Mesenteric fat pad (tissue), 1 donor: ENCODE results near the gene PTER. TPM values are rescaled to one million over a fixed set of nuclear protein-coding genes. Genes with fewer than 3 reads are reported as not detected.

Experiments
- DNase-seq: peaks from one replicate; pipeline ENCODE4 v3.0.0-alpha.2; 2020; ENCODE audit warnings: low spot score
- total RNA-seq: library from RNA; stranded (reverse); fragmentation: NEBNext Ultra II Directional; extraction: Animal tissue kit (Norgen Biotek cat#: 25700); gene quantifications from one replicate; pipeline ENCODE4 v1.2.1, GENCODE V29; 2021
- donor health status: DM: yes; HTN: yes; CAD: no.

Gene PTER
- total RNA-seq, 1 donor from 2014 or later, result 14.2 TPM

GRCh38 chr10:16470747-16471146, 33.9 kb downstream of the PTER start:
- DNase-seq, result no peak

GRCh38 chr10:16472828-16473227, 36.0 kb downstream of the PTER start:
- no peak for DNase-seq

DNA sequence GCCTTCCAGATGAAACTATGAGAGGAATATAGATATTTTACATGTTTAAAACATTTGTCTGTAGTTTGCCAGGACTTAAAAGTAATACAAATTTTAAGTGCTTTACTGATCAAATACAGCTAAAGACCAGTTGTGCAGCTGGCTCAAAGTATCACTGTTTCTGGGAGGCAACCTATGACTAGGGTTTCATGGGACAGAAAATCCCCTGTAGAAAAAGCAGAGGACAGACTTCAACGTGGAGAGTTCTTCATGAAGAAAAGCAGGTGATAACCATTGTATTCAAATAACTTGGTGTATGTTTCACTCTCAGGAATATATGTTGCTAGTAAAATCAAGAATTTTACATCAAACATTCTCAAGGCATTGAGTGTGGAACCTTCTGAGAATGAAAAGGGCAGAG, 40.9 kb downstream of the PTER start:
- DNase-seq, result no peak

DNA sequence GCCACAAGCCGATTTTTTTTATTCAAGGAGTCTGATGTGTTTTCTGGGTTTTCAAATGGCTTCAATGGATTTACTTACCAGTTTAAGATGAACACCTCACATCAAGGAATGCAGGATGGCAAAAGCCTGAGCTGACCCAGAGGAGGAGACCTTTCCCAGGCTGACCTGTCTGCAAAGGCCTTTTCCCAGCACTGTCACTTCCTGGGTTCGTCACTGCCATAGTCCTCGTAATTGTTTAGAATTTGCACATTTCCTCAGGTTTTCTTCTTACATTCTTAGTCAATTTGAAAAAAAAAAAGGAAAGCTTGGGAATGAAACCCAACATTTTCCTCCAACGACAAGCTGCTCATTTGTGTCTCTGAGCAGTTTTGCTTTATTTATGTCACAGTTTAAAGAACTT, 42.0 kb downstream of the PTER start:
- DNase-seq, result no peak

DNA sequence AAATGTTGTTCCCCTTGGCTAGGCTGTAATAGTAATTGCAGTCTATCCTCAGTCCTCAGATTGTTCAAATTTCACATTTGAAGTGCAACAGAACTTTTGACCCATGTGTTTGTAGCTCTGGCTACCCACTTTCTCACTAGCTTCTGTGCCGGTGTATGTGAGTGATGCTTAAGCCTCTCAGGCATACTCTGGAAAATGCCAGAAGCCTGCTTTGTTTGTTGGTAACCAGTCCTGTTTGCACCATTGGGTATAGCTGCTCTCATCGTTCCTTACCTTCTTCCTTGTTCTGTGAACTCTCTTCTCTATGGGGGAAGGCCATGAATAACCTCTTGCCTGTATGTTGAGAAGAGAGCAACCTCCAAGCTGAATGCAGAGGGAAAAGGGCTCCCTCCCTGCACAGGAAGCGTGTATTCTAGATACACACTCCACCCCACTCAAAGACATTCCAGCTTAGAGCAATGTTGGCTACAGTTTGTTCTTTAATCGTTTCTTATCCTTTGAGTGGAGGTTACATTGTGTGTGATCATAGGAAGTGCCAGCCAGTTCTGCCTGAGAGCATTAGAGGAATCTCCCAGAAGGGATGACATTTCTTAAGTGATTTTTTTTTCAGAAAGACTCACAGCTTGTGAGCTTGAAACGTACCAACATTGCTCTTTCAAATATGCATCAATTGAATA, 44.4 kb downstream of the PTER start:
- DNase-seq, result no peak

- no peak for DNase-seq
Observed at GRCh38 chr10:16483241-16483917, 46.6 kb downstream of the PTER start.

DNA sequence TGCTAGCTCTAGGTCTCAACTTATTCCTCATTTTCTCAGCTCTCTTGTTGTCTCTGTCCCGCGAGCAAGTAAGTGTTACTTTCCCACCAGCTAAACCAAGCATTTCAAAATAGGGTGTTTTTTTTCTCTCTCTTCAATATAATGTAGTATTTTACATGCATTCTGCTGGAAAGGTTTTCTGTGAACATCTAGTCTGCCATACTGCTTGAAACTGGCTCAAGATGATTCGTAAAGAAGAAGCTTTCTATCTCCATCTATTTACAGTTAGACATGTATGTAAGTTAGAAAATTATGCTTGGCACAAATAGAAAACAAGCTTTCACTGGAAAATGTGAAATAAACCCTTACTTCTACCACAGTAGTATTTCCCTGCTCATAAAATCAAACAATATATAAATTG, 53.7 kb downstream of the PTER start:
- no peak for DNase-seq

GRCh38 chr10:16491933-16492332, 55.1 kb downstream of the PTER start:
- no peak for DNase-seq

GRCh38 chr10:16493884-16494536, 57.2 kb downstream of the PTER start:
- DNase-seq, result no peak

DNA sequence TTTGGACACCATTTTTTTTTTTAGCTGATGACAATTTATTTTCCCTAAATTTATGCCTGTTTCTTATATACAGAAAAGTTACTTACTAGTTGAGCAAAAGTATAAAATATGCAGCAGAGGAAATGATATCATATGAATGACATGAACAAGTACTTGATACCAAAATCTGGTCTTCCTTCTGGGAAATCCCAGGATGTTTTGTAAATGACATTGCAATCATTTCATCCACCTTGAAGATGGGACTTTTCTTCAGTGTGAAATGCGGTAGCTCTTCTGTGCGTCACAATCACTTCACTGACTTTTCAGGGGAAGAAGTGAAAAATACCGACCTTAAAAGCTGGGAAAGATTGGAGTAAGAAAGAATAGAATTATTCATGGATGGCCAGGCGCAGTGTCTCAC, 61.1 kb downstream of the PTER start:
- no peak for DNase-seq

DNA sequence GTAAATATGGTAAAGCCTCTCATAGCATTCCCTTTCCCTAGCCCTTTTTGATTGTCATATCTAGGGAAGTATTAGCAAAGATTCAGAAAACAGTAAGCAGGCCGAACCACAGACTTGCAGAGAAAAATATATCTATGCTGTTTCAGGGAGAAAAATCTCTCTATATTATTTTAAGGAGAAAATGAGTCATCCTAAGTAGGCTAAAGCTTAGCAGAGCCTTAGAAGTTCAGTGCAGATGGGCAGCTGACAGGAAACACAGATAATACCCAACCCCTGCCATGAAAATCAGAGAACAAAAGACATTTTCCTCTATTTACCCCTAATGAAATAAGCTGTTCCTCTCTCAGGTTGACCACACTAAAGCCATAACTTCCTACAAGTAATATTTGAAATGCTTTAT, 68.4 kb downstream of the PTER start:
- no peak for DNase-seq

DNA sequence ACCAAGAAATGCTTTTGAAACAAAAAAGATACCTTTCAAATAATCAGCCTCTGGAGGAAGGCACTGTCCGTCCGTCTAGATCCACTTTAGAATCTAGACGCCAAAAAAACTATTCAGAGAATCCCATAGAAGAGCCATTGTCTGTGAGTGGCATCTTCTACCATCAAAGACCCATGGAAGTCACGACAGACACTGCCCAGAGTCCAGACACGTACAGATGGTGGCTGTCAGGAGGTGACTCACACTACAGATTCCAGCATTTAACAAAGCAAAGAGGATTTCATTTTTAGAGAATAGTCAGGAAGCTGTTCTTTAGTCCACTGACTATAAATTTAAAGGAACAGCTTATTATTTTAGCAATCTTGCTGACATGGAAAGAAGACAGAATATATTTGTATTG, 73.2 kb downstream of the PTER start:
- DNase-seq, result no peak

DNA sequence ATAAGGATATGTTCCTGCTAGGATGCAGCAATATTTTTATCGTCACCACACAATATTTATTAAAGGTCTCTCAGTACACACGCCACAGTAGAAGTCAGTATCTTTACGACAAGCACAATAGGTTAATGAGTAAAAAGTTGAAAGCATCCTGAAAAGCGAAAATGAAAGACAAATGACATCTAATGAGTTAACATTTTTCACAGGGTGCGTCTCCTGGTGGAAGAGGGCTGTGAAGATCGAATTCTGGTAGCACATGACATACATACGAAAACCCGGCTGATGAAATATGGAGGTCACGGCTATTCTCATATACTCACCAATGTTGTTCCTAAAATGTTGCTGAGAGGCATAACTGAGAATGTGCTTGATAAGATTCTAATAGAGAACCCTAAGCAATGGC, 74.0 kb downstream of the PTER start:
- no peak for DNase-seq

GRCh38 chr10:16518822-16519221, 82.0 kb downstream of the PTER start:
- DNase-seq, result no peak

GRCh38 chr10:16519250-16519907, 82.6 kb downstream of the PTER start:
- no peak for DNase-seq

DNA sequence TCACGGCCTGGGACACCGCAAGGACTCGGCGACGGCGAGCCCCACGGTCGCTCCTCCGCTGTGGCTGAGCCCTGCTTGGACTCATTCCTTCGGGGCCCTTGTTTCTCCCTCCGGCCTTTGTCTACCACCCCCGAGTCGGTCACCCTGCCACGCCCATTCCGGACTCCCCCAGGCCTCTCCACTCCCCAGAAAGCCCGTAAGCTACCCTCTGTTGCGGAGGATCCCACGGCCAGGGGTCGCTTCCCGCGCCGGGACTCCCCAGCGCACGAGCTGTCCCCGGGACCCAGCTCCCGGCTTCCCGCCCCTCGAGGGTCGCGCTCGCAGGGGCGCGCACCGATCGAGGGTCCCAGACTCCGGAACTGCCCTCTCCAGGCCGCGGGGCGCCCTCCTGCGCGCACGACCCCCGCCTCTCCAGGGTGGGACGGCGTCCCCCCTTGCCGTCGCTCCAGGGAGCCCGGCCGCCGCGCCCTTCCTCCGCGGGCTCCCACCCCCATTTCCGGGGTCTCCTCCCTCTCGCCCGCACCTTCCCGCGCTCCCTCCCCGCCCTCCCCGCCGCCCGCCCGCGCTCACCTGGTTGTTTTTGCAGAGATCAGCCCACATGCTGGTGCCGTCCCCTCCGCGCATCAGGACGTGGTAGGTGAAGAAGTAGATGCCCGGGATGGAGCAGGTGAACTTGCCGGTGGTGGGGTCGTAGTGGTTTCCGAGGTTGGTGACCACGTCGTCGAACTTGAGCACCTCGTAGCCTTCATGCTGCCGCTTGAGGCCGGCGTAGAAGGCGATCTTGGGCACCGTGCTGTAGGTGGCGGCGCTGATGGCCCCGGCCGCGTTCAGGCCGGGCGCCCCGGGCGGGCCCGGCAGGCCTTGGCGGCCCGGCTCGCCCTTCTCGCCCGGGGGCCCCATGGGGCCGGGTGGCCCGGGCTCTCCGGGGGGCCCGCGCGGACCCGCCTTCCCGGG, 83.4 kb downstream of the PTER start:
- no peak for DNase-seq

DNA sequence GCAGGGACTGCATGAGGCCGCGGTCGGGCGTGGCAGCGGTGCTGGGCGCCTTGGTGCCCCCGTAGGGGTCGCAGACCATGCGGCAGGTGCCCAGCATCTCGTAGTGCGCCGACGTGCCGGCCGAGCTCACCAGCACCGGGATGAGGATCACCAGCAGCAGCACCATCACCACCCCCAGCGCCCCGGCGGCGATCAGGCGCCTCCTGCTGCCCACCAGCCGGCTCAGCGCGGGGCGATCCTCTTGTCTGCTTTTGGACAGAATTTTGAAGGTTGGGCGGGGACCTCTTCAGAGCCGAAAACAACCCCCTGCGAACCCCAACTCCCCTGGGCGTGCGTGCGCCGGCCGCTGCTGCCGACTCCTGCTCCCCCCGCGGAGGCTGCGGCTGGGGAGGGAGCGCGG, 84.1 kb downstream of the PTER start:
- no peak for DNase-seq

DNA sequence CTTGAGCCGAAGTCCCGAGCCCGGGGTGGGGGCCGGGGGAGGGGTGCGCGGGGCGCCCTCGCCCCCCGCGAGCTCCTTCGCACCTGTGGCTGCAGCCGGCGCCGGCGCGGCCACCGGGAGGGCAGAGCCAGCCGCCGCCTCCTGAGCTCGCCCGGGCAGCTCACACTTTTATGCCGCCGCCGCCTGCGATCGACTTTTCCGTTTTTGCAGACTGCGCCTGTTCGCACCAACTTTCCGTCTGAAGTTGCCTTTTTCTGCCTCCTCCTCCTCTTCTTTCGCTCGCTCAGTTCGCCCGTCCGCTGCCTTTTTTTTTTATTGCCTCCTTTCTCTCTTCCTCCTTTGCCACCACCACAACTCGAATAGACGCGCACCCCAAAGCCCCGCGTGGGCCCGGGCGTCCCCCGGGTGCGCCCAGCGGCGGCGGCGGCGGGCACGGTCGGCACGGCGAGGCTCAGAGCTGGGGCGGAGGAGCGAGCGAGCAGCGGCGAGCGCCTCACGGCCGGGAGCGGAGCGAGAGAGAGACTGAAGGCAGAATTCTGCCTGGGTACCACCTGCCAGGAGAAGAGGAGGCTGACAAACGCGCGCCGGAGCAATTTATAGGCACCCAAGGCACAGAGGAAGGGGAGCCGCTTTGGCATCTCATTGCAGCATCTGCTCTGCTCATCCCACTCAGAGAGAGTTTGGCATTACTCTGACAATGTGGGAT, 84.7 kb downstream of the PTER start, which contains the start of gene C1QL3:
Gene C1QL3, minus strand, starts transcription at position 569 of the 706 bp plus-strand sequence. CDS start 814 bp downstream, outside the sequence.
- no peak for DNase-seq

DNA sequence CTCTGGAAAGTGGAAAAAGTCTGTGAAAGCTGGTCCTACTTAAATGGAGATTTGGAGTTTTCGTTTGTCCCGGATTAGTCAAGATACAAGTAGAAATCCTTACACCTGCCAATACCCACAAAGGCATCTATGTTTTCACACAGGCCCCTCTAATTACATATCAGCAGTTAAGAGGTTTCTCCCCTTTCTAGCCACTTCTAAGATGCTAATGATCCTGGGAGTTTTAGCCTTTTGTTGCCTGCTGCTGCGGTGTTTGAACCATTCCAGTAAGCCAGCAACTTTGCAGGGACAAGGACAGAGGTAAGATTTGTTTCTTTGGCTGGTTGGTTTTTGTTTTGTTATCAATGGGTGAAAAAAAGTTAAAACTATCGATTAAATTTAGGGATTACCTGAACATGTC, 90.6 kb downstream of the PTER start:
- DNase-seq, result no peak

DNA sequence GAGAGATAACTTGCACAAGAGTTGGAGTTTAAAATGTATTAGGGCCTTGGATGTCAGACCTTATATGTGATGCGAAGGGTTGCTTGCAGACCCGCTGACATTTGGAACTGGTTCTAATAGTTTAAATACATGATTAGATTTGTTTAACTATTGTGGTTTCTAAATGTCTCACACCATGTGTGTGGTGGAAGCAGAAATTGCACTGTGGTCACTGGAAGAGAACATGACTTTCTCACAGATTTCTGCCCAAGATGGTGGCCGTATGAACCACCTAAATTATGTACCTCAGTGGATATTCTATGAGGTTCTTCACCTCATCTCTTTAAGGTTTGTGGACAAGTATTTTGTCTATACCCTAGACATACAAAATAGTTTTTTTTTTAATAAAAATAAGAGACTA, 93.0 kb downstream of the PTER start:
- no peak for DNase-seq
